Neutrophil (primary cell): ENCODE results near the gene ARHGAP44.

Source experiments
- H3K27ac ChIP-seq: fragments of 200-600 bp; sonication (generic); 2 replicates; pipeline ENCODE4 v1.5.1; 2016; ENCODE audit warnings: mild to moderate bottlenecking, moderate library complexity
- H3K27me3 ChIP-seq: fragments of 200-600 bp; sonication (generic); 2 replicates; pipeline ENCODE4 v1.6.0; 2016; ENCODE audit warnings: mild to moderate bottlenecking
- H3K36me3 ChIP-seq: fragments of 200-600 bp; sonication (generic); 2 replicates; pipeline ENCODE4 v1.5.1; 2017
- H3K4me1 ChIP-seq, 2 experiments: fragments of 200-600 bp in 1 of 2; sonication (generic) in 1 of 2; 1 replicate in 1 of 2; 2 replicates in 1 of 2; pipeline versions ENCODE4 v1.5.1 to v1.6.1; 2013 to 2016; ENCODE audit warnings: low read depth in 1 of 2, low read length in 1 of 2, mild to moderate bottlenecking in 1 of 2, moderate library complexity in 1 of 2; ENCODE audit not compliant: control insufficient read depth in 1 of 2, insufficient read depth in 1 of 2
- H3K4me3 ChIP-seq, 2 experiments: fragments of 200-600 bp in 1 of 2; sonication (generic) in 1 of 2; 1 replicate in 1 of 2; 2 replicates in 1 of 2; pipeline ENCODE4 v1.5.1; 2013 to 2016; ENCODE audit warnings: low read depth in 1 of 2, low read length in 1 of 2, mild to moderate bottlenecking in 1 of 2, moderate library complexity in 1 of 2
- H3K9me3 ChIP-seq: fragments of 200-600 bp; sonication (generic); 2 replicates; pipeline ENCODE4 v1.5.1; 2016
- TF ChIP-seq, protein P1 (sequence below): fragments of 200-600 bp; sonication (generic); IDR thresholded peaks from 2 replicates; pipeline ENCODE4 v1.5.1; 2016; ENCODE audit warnings: antibody characterized with exemption

ARHGAP44 gene

DNA sequence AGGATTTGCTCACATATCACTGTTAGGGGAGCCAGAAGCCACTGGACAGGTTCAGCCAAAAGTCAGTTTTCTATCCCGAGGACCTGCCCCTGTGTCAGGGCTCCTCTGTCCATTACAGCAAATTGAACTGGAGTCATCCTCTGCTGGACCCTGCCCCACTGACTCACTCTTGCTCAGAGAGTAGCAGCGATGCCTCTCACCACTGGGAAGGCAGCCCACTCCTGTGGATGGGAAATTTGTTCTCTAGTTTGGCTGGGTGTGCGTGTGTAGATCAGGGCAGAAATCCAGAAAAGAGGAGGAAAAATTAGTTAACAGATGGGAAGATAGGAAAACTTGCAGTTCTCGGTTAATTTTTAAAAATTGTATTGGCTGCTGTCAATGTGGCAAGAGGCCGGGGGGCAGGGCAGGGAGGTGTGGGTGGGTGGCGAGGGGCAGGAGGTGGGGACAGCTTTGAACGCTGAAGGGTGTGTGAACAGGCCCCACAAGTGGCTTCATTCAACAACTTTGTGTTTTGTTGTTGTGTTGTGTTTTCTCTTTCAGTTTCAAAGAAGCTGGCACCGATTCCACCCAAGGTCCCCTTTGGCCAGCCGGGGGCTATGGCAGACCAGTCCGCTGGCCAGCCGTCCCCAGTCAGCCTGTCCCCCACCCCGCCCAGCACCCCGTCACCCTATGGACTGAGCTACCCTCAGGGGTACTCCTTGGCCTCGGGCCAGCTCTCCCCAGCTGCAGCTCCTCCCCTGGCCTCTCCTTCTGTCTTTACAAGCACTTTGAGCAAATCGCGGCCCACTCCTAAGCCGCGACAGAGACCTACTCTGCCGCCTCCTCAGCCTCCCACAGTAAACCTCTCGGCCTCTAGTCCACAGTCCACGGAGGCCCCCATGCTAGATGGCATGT, 194.9 kb downstream of the ARHGAP44 start:
- no peaks in the 10 kb centered on the region for H3K4me1 ChIP-seq
- TF ChIP-seq, protein P1, sequence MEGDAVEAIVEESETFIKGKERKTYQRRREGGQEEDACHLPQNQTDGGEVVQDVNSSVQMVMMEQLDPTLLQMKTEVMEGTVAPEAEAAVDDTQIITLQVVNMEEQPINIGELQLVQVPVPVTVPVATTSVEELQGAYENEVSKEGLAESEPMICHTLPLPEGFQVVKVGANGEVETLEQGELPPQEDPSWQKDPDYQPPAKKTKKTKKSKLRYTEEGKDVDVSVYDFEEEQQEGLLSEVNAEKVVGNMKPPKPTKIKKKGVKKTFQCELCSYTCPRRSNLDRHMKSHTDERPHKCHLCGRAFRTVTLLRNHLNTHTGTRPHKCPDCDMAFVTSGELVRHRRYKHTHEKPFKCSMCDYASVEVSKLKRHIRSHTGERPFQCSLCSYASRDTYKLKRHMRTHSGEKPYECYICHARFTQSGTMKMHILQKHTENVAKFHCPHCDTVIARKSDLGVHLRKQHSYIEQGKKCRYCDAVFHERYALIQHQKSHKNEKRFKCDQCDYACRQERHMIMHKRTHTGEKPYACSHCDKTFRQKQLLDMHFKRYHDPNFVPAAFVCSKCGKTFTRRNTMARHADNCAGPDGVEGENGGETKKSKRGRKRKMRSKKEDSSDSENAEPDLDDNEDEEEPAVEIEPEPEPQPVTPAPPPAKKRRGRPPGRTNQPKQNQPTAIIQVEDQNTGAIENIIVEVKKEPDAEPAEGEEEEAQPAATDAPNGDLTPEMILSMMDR, result no peak
- H3K4me3 ChIP-seq, result no peak overlapping the region
- H3K27ac ChIP-seq, result no peak overlapping the region
- no peaks in the 10 kb centered on the region for H3K36me3 ChIP-seq
- H3K9me3 ChIP-seq, result no peaks in the 10 kb centered on the region
- H3K27me3 ChIP-seq, result no peaks in the 10 kb centered on the region

GRCh38 chr17:12985431-12986293, 196.4 kb downstream of the ARHGAP44 start:
- Histone ChIP-seq H3K9me3 (no peaks in the 10 kb centered on the region), H3K4me3 (no peak overlapping the region), H3K27me3 (no peaks in the 10 kb centered on the region), H3K36me3 (peaks cover 10% of the 10 kb centered on the region), H3K4me1 (no peaks in the 10 kb centered on the region), H3K27ac (no peak overlapping the region)
- TF ChIP-seq, protein P1, result no peak

DNA sequence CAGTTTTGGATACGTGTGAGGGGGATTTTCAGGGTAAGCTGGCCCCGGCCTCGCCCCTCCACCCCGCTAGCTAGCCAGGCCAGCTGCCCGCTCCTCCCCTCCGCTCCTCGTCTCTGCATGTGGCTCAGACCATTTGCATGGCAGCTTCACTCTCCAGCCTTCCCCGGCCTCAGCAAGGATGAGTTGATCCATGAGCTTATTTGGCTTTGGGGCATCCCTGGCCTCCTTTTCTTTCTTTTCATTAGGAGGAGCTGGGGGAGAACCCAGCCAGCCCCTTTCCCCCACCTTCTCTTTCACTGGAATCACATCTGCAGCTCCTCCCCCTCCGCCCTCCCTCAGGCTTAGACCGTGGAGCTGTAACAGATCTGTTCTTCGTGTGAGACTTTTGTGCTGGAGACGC, 197.8 kb downstream of the ARHGAP44 start:
- Histone ChIP-seq H3K4me3 (no peak overlapping the region), H3K9me3 (no peaks in the 10 kb centered on the region), H3K36me3 (peaks cover 25% of the 10 kb centered on the region), H3K4me1 (no peaks in the 10 kb centered on the region), H3K27me3 (no peaks in the 10 kb centered on the region), H3K27ac (no peak overlapping the region)
- TF ChIP-seq, protein P1, result no peak

DNA sequence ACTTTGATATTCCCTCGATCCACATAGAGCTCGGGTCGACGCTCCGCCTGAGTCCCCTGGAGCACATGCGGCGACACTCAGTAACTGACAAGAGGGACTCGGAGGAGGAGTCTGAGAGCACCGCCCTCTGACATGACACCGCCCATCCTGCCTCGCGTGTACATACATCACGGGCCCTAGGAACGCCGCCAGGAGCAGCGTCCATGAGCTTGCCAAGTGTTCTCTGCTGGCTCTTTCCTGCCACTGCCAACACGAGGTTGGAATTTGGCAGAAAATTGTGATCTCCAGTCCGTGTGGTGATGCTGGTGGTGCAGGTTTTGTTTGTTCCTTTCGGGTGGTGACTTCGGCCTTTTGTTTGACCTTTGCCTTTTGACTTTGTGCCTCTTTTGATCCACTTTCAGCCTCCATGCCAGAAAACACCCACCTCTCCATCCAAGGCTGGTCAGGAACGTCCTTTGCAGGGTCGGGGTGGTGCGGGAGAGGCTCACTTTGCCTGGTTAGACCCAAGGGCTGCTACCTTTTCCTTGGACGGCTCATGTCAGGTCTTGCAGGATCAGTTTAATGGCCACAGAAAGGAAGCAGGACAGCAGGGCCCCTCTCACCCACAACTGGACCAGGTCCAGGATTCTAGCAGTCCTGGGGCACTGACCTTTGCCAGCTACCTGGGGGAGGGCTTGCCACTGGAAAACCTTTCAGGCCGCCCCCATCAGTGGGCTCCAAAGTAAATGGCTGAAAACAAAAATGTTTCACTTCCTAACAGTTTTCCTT, 200.9 kb downstream of the ARHGAP44 start:
- TF ChIP-seq, protein P1, result no peak
- Histone ChIP-seq H3K36me3 (peaks cover 56% of the 10 kb centered on the region), H3K27ac (no peak overlapping the region), H3K4me3 (no peak overlapping the region), H3K4me1 (no peaks in the 10 kb centered on the region), H3K27me3 (no peaks in the 10 kb centered on the region), H3K9me3 (no peaks in the 10 kb centered on the region)

DNA sequence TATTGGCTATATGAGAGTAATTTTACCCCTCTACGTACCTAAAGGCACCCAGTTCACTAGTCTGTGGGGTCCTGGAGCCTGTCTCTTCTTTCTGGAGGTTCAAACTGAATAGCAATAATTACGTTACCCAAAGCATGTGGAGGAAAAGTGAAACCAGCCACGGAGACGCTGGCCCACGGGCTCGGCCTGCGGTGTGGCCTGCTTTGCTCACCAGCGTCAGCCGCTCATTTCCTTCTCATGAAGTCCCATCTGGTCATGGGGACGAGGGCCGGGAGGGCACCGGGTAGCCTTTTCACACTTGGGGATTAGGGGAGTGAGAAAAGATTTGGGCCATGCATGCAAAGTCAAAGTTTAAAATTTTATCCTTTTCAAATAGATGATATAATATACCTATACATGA, 201.6 kb downstream of the ARHGAP44 start:
- peaks cover 63% of the 10 kb centered on the region for H3K36me3 ChIP-seq
- H3K4me3 ChIP-seq, result no peak overlapping the region
- no peak overlapping the region for H3K27ac ChIP-seq
- H3K27me3 ChIP-seq, result no peaks in the 10 kb centered on the region
- TF ChIP-seq, protein P1, result no peak
- H3K9me3 ChIP-seq, result no peaks in the 10 kb centered on the region
- no peaks in the 10 kb centered on the region for H3K4me1 ChIP-seq
